ENCODE data around the gene PRR7. TPM values are rescaled to one million over a fixed set of nuclear protein-coding genes. Genes with fewer than 3 reads are reported as not detected.
A peak's percentile ranks its signal among the peaks of the same experiment; 100 is the strongest.

PRR7 gene
- polyA plus RNA-seq, 1 donor: 1.7 TPM

DNA sequence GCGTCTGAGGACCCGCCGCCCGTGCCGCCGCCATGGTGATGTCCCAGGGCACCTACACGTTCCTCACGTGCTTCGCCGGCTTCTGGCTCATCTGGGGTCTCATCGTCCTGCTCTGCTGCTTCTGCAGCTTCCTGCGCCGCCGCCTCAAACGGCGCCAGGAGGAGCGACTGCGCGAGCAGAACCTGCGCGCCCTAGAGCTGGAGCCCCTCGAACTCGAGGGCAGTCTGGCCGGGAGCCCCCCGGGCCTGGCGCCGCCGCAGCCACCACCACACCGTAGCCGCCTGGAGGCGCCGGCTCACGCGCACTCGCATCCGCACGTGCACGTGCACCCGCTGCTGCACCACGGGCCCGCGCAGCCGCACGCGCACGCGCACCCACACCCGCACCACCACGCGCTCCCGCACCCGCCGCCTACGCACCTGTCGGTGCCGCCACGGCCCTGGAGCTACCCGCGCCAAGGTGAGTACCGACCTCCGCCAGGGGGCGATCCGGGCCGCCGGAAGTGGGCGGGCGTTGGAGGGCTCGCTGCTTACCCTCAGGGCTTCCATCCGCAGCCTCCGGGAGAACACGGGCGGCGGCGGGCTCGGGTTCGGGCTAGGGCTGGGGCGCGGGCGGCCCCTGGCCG is 8.5 kb downstream of the PRR7 start:
- H3K27ac ChIP-seq (ENCODE audit: low read length): peak overlapping the region; percentile 68
- H3K4me1 ChIP-seq (ENCODE audit: control insufficient read depth, insufficient read depth, low read length): peaks cover 15% of the 10 kb centered on the region
- peaks cover 7% of the 10 kb centered on the region for H3K27me3 ChIP-seq (ENCODE audit: control insufficient read depth, insufficient read depth, low read length)
- WGBS (ENCODE audit: insufficient coverage, low lambda C conversion rate): no CpG with 5 or more reads among the region's 80 CpGs
- H3K36me3 ChIP-seq (ENCODE audit: control insufficient read depth, insufficient read depth, low read length): peaks cover 27% of the 10 kb centered on the region
- H3K9me3 ChIP-seq (ENCODE audit: control insufficient read depth, low read depth, low read length): peaks cover 3% of the 10 kb centered on the region
- DNase-seq: peak; percentile 85 to 92
- peak overlapping the region; percentile 56 for H3K4me3 ChIP-seq (ENCODE audit: low read length)

GRCh38 chr5:177455661-177456590 is 9.3 kb downstream of the PRR7 start:
- no CpG with 5 or more reads among the region's 76 CpGs for WGBS (ENCODE audit: insufficient coverage, low lambda C conversion rate)

DNA sequence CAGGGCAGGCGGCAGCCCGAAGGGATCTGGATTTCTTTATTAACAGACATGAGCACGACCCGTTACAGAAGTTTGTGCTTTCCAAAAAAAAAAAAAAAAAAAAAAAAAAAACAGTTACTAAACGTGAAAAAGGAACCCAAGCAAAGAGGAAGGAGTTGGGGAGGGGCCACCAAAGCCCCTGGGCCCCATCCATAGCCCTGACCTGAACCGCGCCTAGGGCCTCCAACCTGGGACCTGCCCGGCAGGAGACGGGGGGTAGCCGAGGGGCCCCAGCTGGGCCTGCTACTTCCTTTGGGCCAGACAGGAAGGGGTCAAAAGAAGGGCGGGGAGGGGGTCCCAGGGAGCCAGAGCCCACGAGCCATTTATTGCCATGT is 10.0 kb downstream of the PRR7 start:
- DNase-seq: no peak
- Histone ChIP-seq H3K9me3 (ENCODE audit: control insufficient read depth, low read depth, low read length) (peaks cover 3% of the 10 kb centered on the region), H3K27ac (ENCODE audit: low read length) (no peak overlapping the region), H3K4me3 (ENCODE audit: low read length) (no peak overlapping the region), H3K27me3 (ENCODE audit: control insufficient read depth, insufficient read depth, low read length) (peaks cover 7% of the 10 kb centered on the region), H3K36me3 (ENCODE audit: control insufficient read depth, insufficient read depth, low read length) (peaks cover 31% of the 10 kb centered on the region), H3K4me1 (ENCODE audit: control insufficient read depth, insufficient read depth, low read length) (peaks cover 15% of the 10 kb centered on the region)
- 0% methylated on average over 2 of the region's 12 CpGs for WGBS (ENCODE audit: insufficient coverage, low lambda C conversion rate)

More at GRCh38 chr5:177455661-177456590, 9.3 kb downstream of the PRR7 start:
- Histone ChIP-seq H3K27ac (ENCODE audit: low read length) (peak overlapping the region; percentile 68), H3K9me3 (ENCODE audit: control insufficient read depth, low read depth, low read length) (peaks cover 3% of the 10 kb centered on the region), H3K27me3 (ENCODE audit: control insufficient read depth, insufficient read depth, low read length) (peaks cover 7% of the 10 kb centered on the region), H3K4me1 (ENCODE audit: control insufficient read depth, insufficient read depth, low read length) (peaks cover 15% of the 10 kb centered on the region), H3K4me3 (ENCODE audit: low read length) (peak overlapping the region; percentile 56), H3K36me3 (ENCODE audit: control insufficient read depth, insufficient read depth, low read length) (peaks cover 31% of the 10 kb centered on the region)
- peak; percentile 85 to 86 for DNase-seq

GRCh38 chr5:177456976-177457851 is 10.6 kb downstream of the PRR7 start:
- peaks cover 3% of the 10 kb centered on the region for H3K9me3 ChIP-seq (ENCODE audit: control insufficient read depth, low read depth, low read length)
- peaks cover 7% of the 10 kb centered on the region for H3K27me3 ChIP-seq (ENCODE audit: control insufficient read depth, insufficient read depth, low read length)
- no CpG with 5 or more reads among the region's 24 CpGs for WGBS (ENCODE audit: insufficient coverage, low lambda C conversion rate)
- no peak overlapping the region for H3K27ac ChIP-seq (ENCODE audit: low read length)
- no peak overlapping the region for H3K4me3 ChIP-seq (ENCODE audit: low read length)
- peaks cover 15% of the 10 kb centered on the region for H3K4me1 ChIP-seq (ENCODE audit: control insufficient read depth, insufficient read depth, low read length)
- peak; percentile 80 to 84 for DNase-seq
- H3K36me3 ChIP-seq (ENCODE audit: control insufficient read depth, insufficient read depth, low read length): peaks cover 31% of the 10 kb centered on the region

DNA sequence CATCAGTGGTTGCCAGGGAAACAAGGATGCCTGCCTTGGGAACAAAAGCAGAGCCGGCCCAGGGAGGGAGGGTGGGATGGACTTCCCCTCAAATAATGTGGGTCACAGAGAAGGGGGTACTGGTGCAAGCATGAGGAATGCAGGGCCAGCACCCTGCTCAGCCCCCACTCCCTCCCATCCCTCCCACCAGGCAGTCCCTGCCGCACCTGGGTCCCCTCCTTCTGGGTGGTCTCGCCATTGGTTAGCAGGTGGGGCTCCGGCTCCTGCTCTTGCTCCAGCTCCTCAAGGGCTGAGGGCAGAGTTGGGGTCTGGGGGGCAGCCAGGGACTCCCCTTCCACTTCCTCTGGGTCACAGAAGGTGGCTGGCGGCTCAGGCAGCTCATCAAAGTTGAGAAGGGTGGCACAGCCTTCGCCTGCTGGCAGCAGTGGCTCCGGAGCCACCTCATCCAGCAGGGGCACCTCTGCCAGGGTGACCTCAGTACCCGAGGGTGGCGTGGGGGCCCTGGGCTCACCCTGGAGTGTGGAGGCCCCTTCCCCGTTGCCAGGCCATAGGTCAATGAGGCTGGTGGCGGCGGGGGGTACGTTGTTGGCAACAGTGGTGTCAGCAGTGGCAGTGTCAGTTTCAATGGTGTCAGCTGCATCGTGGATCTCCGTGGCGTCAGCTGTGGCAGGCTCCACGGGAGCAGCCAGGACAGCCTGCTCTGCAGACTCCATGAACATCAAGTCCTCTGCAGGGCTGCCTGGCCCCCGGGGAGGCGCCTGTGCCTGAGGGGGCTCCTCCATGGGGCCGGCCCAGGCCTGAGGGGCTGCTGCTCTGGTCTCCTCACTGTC is 11.5 kb downstream of the PRR7 start:
- Histone ChIP-seq H3K27ac (ENCODE audit: low read length) (no peak overlapping the region), H3K27me3 (ENCODE audit: control insufficient read depth, insufficient read depth, low read length) (peaks cover 7% of the 10 kb centered on the region), H3K4me3 (ENCODE audit: low read length) (no peak overlapping the region), H3K9me3 (ENCODE audit: control insufficient read depth, low read depth, low read length) (peaks cover 3% of the 10 kb centered on the region), H3K36me3 (ENCODE audit: control insufficient read depth, insufficient read depth, low read length) (peaks cover 31% of the 10 kb centered on the region), H3K4me1 (ENCODE audit: control insufficient read depth, insufficient read depth, low read length) (peaks cover 15% of the 10 kb centered on the region)
- DNase-seq: no peak
- no CpG with 5 or more reads among the region's 20 CpGs for WGBS (ENCODE audit: insufficient coverage, low lambda C conversion rate)

GRCh38 chr5:177458912-177459350 is 12.3 kb downstream of the PRR7 start:
- DNase-seq: no peak
- Histone ChIP-seq H3K4me1 (ENCODE audit: control insufficient read depth, insufficient read depth, low read length) (peaks cover 11% of the 10 kb centered on the region), H3K9me3 (ENCODE audit: control insufficient read depth, low read depth, low read length) (peaks cover 3% of the 10 kb centered on the region), H3K36me3 (ENCODE audit: control insufficient read depth, insufficient read depth, low read length) (peaks cover 33% of the 10 kb centered on the region), H3K4me3 (ENCODE audit: low read length) (no peak overlapping the region), H3K27me3 (ENCODE audit: control insufficient read depth, insufficient read depth, low read length) (no peaks in the 10 kb centered on the region), H3K27ac (ENCODE audit: low read length) (no peak overlapping the region)
- WGBS (ENCODE audit: insufficient coverage, low lambda C conversion rate): no CpG with 5 or more reads among the region's 14 CpGs

GRCh38 chr5:177459357-177459756 is 12.7 kb downstream of the PRR7 start:
- H3K9me3 ChIP-seq (ENCODE audit: control insufficient read depth, low read depth, low read length): peaks cover 3% of the 10 kb centered on the region
- no peaks in the 10 kb centered on the region for H3K27me3 ChIP-seq (ENCODE audit: control insufficient read depth, insufficient read depth, low read length)
- H3K4me3 ChIP-seq (ENCODE audit: low read length): no peak overlapping the region
- peaks cover 33% of the 10 kb centered on the region for H3K36me3 ChIP-seq (ENCODE audit: control insufficient read depth, insufficient read depth, low read length)
- no CpG with 5 or more reads among the region's 11 CpGs for WGBS (ENCODE audit: insufficient coverage, low lambda C conversion rate)
- H3K27ac ChIP-seq (ENCODE audit: low read length): no peak overlapping the region
- H3K4me1 ChIP-seq (ENCODE audit: control insufficient read depth, insufficient read depth, low read length): peaks cover 7% of the 10 kb centered on the region
- no peak for DNase-seq

DNA sequence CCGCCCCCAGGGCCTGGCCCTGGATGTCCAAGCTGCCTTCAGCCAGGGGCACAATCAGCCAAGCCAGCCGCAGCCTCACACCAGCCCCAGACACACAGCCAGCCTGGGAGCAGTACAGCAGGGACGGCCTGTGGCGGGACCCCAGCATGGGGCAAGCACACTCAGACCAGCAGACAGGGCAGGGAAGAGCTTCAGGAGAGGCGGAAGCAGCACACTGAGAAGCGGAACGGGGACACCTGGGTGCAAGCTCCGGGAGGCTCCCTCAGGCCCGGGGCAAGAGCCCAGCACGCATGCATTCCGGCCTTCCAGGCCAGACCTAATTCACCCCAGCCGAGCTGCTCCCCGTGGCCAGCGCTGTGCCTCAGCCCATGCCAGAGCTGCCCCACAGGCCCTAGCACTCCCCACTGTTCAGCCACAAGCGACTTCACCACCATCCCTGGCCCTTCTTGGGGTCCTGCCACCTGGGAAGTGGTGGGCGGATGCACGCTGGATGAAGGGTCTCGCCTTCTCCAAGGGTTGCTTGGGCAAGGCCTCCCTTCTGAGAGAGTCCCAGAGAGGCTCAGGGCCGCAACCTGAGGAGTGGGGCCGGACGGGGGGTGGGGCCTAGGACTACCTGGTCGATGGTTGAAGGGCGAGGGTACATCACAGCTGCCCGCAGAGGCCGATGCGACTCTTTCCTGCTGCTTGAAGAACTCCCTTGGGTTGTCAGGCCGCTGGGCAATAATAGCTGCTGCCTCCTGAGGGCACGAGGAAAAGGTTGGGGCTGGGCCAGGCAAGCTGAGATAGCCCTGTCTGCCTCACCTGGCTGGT is 13.4 kb downstream of the PRR7 start:
- Histone ChIP-seq H3K4me3 (ENCODE audit: low read length) (no peak overlapping the region), H3K4me1 (ENCODE audit: control insufficient read depth, insufficient read depth, low read length) (peaks cover 7% of the 10 kb centered on the region), H3K27ac (ENCODE audit: low read length) (no peak overlapping the region), H3K9me3 (ENCODE audit: control insufficient read depth, low read depth, low read length) (peaks cover 3% of the 10 kb centered on the region), H3K27me3 (ENCODE audit: control insufficient read depth, insufficient read depth, low read length) (no peaks in the 10 kb centered on the region), H3K36me3 (ENCODE audit: control insufficient read depth, insufficient read depth, low read length) (peaks cover 33% of the 10 kb centered on the region)
- DNase-seq: no peak
- WGBS (ENCODE audit: insufficient coverage, low lambda C conversion rate): no CpG with 5 or more reads among the region's 28 CpGs

- H3K4me1 ChIP-seq (ENCODE audit: control insufficient read depth, insufficient read depth, low read length): no peaks in the 10 kb centered on the region
- H3K27me3 ChIP-seq (ENCODE audit: control insufficient read depth, insufficient read depth, low read length): no peaks in the 10 kb centered on the region
- H3K9me3 ChIP-seq (ENCODE audit: control insufficient read depth, low read depth, low read length): peaks cover 6% of the 10 kb centered on the region
- H3K27ac ChIP-seq (ENCODE audit: low read length): no peak overlapping the region
- DNase-seq: no peak
- H3K4me3 ChIP-seq (ENCODE audit: low read length): no peak overlapping the region
- H3K36me3 ChIP-seq (ENCODE audit: control insufficient read depth, insufficient read depth, low read length): peaks cover 48% of the 10 kb centered on the region
- no CpG with 5 or more reads among the region's 27 CpGs for WGBS (ENCODE audit: insufficient coverage, low lambda C conversion rate)
These were observed 15.5 kb downstream of the PRR7 start for GRCh38 chr5:177462021-177462670.

Measured in large intestine (tissue), 3 donors.